ENCODE data around the gene TGM6. TPM values are rescaled to one million over a fixed set of nuclear protein-coding genes. Genes with fewer than 3 reads are reported as not detected.

TGM6 gene
- total RNA-seq, 4 donors from 2014 or later, result not detected

DNA sequence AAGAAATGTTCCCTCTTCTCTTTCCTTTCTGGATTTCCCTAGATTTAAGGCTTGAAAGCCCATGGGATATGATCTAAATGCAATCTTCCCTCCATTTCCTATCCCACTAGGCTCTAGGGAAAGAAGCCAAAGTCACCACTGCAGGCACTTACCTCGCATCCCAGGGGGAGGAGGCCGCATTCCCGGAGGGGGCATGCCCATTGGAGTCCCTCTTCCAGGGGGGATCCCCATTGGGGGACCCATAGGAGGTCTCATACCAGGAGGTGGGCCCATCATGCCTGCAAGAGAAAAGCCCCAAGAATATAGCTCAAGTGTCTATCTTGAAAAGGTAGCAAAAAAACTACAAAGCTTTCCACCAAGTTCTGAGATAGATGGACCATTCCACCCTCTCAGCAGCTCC lies 81.8 kb downstream of the TGM6 start:
- intact Hi-C loops (cut with DNase I; ENCODE audit: low total_unique reads) (no loop called here), in situ Hi-C loops (cut with MboI; ENCODE audit: low sequenced_read_pairs in 4 of 4) (loop anchor here in 1 of 4 donors (25.0 kb wide), 1 partner anchor 1350 kb away; the partner anchor contains the start of gene PSMF1)
- Histone ChIP-seq H3K36me3 (peaks cover 4 to 88% of the 10 kb centered on the region in 2 donors), H3K27ac (no peak overlapping the region), H3K4me1 (no peaks in the 10 kb centered on the region), H3K27me3 (no peaks in the 10 kb centered on the region), H3K4me3 (no peak overlapping the region), H3K9me3 (no peaks in the 10 kb centered on the region)
- ATAC-seq (no peak), DNase-seq (no peak)
- TF ChIP-seq, protein P1, sequence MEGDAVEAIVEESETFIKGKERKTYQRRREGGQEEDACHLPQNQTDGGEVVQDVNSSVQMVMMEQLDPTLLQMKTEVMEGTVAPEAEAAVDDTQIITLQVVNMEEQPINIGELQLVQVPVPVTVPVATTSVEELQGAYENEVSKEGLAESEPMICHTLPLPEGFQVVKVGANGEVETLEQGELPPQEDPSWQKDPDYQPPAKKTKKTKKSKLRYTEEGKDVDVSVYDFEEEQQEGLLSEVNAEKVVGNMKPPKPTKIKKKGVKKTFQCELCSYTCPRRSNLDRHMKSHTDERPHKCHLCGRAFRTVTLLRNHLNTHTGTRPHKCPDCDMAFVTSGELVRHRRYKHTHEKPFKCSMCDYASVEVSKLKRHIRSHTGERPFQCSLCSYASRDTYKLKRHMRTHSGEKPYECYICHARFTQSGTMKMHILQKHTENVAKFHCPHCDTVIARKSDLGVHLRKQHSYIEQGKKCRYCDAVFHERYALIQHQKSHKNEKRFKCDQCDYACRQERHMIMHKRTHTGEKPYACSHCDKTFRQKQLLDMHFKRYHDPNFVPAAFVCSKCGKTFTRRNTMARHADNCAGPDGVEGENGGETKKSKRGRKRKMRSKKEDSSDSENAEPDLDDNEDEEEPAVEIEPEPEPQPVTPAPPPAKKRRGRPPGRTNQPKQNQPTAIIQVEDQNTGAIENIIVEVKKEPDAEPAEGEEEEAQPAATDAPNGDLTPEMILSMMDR (IDR thresholded peaks at IDR 0.05 in 4 of 5, conservative IDR thresholded peaks at IDR 0.05 in 1 of 5), result no peak

DNA sequence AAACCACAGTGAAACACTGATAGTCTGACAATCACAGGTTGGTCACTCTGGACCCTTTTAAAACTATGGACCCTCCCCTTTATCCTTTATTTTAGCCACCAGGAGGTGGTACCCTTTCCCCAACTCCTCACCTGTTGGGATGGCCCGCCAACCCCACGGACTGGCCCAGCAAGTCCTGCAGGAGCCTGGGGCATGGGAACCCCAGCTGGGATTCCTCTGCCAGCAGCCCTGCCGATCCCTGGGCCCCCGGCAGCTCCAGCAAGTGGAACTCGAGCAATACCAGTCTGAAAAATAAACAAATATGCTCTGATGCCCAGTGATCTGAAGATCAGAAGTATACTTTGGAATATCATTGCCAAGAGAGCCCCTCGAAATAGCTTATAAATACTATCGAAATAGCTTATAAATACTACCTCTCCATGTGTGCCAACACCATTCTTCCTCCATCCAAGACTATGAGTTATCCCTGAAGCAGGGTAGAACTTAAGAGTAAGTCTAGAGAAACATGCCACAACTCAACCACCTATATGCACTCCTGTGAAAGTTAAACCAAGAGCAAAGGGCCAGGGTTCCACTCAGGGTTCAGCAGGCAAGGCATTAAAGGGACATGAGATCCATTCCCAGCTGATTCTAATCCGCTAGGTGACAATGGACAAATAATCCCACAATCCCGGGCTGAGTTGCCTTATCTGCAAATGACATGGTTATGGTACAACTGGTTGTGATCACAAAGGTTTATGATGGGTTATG lies 83.1 kb downstream of the TGM6 start:
- H3K4me3 ChIP-seq, result no peak overlapping the region

DNA sequence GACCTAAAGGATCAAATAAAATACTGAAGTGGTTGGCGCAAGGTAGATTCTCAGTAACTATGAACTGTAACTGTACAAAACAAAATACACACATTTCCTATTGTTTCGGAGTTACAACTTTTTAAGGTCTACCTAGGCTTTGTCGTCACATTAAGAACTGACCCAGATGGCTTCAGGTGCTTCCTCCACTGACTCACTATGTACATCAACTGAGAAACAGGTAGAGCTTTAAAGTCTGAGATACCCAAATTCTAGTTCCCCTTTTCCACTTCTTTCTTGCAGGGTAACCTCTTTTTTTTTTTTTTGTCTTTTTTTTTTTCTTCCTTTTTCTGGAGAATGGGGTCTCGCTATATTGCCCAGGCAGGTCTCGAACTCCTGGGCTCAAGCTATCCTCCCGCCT lies 84.4 kb downstream of the TGM6 start:
- DNase-seq, result no peak
- intact Hi-C loops (cut with DNase I; ENCODE audit: low total_unique reads), result no loop called here
- no peak for ATAC-seq
- no peak overlapping the region for H3K4me3 ChIP-seq
- TF ChIP-seq, protein P1 (IDR thresholded peaks at IDR 0.05 in 4 of 5, conservative IDR thresholded peaks at IDR 0.05 in 1 of 5), result no peak
- TF ChIP-seq POLR2A (IDR thresholded peaks at IDR 0.05), result no peak
- no peaks in the 10 kb centered on the region for H3K9me3 ChIP-seq
- H3K27ac ChIP-seq, result no peak overlapping the region
- no peaks in the 10 kb centered on the region for H3K27me3 ChIP-seq
- in situ Hi-C loops (cut with MboI; ENCODE audit: low sequenced_read_pairs in 4 of 4), result loop anchor here in 1 of 4 donors (25.0 kb wide), 1 partner anchor 1353 kb away; the partner anchor contains the start of gene PSMF1
- H3K36me3 ChIP-seq, result peaks cover 4 to 76% of the 10 kb centered on the region in 2 donors
- H3K4me1 ChIP-seq, result peaks cover 8 to 12% of the 10 kb centered on the region in 2 donors

More for the DNA sequence above, 83.1 kb downstream of the TGM6 start:
- peaks cover 4 to 89% of the 10 kb centered on the region in 2 donors for H3K36me3 ChIP-seq
- no peak overlapping the region for H3K27ac ChIP-seq
- H3K4me1 ChIP-seq, result peaks cover under 1 to 1% of the 10 kb centered on the region in 2 donors
- H3K9me3 ChIP-seq, result no peaks in the 10 kb centered on the region
- no peak for DNase-seq
- intact Hi-C loops (cut with DNase I; ENCODE audit: low total_unique reads) (no loop called here), in situ Hi-C loops (cut with MboI; ENCODE audit: low sequenced_read_pairs in 4 of 4) (loop anchor here in 1 of 4 donors (25.0 kb wide), 1 partner anchor 1351 kb away; the partner anchor contains the start of gene PSMF1)
- no peak for ATAC-seq
- TF ChIP-seq, protein P1 (IDR thresholded peaks at IDR 0.05 in 4 of 5, conservative IDR thresholded peaks at IDR 0.05 in 1 of 5), result no peak
- no peak for TF ChIP-seq POLR2A (IDR thresholded peaks at IDR 0.05)
- no peaks in the 10 kb centered on the region for H3K27me3 ChIP-seq

DNA sequence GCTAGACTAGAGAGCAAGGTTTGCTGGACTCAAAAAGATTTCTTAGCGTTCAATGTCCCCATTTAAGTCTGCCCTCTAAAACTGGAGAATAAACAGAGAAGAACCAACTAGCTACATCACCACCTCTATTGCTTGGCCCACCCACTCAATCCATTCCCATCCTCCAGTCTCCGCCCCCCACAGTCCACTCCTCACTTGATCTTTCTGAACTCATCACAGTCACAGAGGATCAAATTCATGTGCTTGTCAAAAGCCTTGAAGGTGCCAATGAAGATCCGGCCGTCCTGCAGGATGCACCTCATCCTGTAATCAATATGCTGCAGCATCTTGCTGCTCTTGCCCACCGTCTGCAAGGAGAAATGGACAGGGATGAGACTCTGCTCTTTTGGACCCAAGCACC lies 86.7 kb downstream of the TGM6 start:
- no peaks in the 10 kb centered on the region for H3K9me3 ChIP-seq
- in situ Hi-C loops (cut with MboI; ENCODE audit: low sequenced_read_pairs in 4 of 4) (loop anchor here in 1 of 4 donors (25.0 kb wide), 1 partner anchor 1355 kb away; the partner anchor contains the start of gene PSMF1), intact Hi-C loops (cut with DNase I; ENCODE audit: low total_unique reads) (no loop called here)
- no peak overlapping the region for H3K27ac ChIP-seq
- ATAC-seq, result no peak
- TF ChIP-seq POLR2A (IDR thresholded peaks at IDR 0.05), result no peak
- TF ChIP-seq, protein P1 (IDR thresholded peaks at IDR 0.05 in 4 of 5, conservative IDR thresholded peaks at IDR 0.05 in 1 of 5), result no peak
- no peak overlapping the region for H3K4me3 ChIP-seq
- H3K27me3 ChIP-seq, result no peaks in the 10 kb centered on the region
- DNase-seq, result no peak
- H3K36me3 ChIP-seq, result peaks cover 4 to 53% of the 10 kb centered on the region in 2 donors
- H3K4me1 ChIP-seq, result peaks cover 12 to 15% of the 10 kb centered on the region in 2 donors
